RWPE1 (cell line): ENCODE results near the gene C3orf49.

Experiments
- CTCF ChIA-PET: fragments of 350-600 bp; sonication (Branson Sonifier 250); formaldehyde crosslinking; extraction: SDS; loops from one replicate; lab custom pipeline; 2021; lab: Yijun Ruan, JAX
- POLR2A ChIA-PET: fragments of 400-600 bp; formaldehyde crosslinking; extraction: SDS; loops from one replicate; lab custom pipeline; 2020; ENCODE audit warnings: antibody characterized with exemption; ENCODE audit not compliant: low non-redundant PET; lab: Yijun Ruan, JAX
- DNase-seq: peaks from one replicate; pipeline ENCODE4 v3.0.0; 2012; ENCODE audit warnings: low spot score
- H3K27ac ChIP-seq: fragments of 450-650 bp; 2 replicates; pipeline ENCODE4 v1.5.1; 2017
- TF ChIP-seq, protein P1 (sequence below): fragments of 450-650 bp; conservative IDR thresholded peaks from 2 replicates; pipeline ENCODE4 v1.5.1; 2017; ENCODE audit warnings: low read depth, mild to moderate bottlenecking

The C3orf49 gene

DNA sequence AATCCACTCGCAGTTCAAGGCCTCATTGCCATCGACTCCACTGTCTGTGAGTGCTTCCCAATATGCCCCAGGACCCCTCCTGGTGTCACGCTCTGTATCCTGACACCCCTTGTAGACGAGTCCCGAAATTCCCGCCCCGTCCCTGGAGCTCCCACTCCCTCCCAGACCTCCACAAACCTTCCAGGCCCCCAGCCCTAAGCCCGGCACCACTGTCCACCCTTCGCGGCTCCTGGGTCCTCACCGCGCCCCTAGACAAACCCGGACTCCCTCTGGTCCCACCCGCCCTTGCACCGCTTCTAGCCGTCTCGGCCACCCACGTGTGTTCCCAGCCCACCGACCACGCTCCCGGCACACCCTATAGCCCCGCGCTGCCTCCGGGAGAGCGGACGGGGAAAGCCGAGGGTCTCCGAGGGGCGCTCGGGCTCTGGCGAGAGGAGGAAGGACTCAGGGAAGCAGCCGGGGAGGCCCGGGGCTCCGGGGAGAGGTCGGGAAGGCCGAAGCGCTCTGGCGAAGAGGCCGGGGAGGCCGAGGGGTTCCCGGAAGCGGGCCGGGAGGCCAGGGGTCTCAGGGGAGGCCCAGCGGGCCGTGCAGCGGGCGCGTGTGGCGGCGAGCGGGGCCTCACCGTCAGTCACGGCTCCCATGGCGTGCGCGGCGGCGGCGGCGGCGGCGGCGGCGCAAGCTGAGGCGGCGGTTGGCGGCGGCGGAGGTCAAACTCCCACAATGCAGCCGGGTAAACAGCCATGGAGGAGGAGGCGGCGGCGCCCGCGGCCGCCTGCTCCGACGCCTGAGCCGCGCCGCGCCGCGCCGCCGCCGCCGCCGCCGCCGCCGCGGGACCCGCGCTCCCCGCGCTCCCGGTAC, 44.3 kb downstream of the C3orf49 start, which contains the start of the genes ATXN7 and THOC7:
Gene ATXN7 (plus strand): TSS at position 718 of the 858 bp plus-strand sequence. CDS start 48,732 bp downstream, outside the sequence.
Gene THOC7 (minus strand): TSS at position 656 of the 858 bp plus-strand sequence. CDS start 15 bp downstream, at position 641.
- ChIA-PET CTCF (no interaction called here), POLR2A (interaction anchor here (0.6 kb wide), 1 partner anchor 44 kb away, joined by 3 read pairs; no protein-coding TSS in a partner anchor)
- DNase-seq, result peak; percentile 55
- TF ChIP-seq, protein P1, sequence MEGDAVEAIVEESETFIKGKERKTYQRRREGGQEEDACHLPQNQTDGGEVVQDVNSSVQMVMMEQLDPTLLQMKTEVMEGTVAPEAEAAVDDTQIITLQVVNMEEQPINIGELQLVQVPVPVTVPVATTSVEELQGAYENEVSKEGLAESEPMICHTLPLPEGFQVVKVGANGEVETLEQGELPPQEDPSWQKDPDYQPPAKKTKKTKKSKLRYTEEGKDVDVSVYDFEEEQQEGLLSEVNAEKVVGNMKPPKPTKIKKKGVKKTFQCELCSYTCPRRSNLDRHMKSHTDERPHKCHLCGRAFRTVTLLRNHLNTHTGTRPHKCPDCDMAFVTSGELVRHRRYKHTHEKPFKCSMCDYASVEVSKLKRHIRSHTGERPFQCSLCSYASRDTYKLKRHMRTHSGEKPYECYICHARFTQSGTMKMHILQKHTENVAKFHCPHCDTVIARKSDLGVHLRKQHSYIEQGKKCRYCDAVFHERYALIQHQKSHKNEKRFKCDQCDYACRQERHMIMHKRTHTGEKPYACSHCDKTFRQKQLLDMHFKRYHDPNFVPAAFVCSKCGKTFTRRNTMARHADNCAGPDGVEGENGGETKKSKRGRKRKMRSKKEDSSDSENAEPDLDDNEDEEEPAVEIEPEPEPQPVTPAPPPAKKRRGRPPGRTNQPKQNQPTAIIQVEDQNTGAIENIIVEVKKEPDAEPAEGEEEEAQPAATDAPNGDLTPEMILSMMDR, result no peak
- H3K27ac ChIP-seq, result peak within 1 kb of the TSS; percentile 87

GRCh38 chr3:63864008-63864964, 45.2 kb downstream of the C3orf49 start:
- H3K27ac ChIP-seq, result peak overlapping the region; percentile 87
- ChIA-PET POLR2A (no interaction called here), CTCF (no interaction called here)
- TF ChIP-seq, protein P1, result no peak
- DNase-seq, result peak; percentile 31

DNA sequence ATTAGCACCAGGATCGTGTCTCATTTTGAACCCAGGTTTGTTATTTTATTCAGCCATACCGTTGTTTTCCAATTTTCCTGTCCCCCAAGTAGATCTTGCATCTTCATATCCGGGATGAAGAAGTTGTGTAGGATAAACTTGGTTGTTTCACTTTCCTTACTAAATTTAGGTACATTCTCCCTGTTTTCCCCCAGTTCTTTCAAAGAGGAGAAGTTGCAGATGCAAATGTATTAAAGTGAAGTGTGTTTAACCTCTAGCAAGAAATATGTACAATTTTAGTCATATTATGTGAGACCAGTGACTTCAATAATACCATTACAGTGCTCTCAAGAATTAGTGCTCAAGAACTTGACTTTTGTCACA, 45.8 kb downstream of the C3orf49 start:
- ChIA-PET CTCF (no interaction called here), POLR2A (no interaction called here)
- no peak for DNase-seq
- TF ChIP-seq, protein P1, result no peak
- peak overlapping the region; percentile 87; the same call in 1 of the 2 replicates for H3K27ac ChIP-seq

DNA sequence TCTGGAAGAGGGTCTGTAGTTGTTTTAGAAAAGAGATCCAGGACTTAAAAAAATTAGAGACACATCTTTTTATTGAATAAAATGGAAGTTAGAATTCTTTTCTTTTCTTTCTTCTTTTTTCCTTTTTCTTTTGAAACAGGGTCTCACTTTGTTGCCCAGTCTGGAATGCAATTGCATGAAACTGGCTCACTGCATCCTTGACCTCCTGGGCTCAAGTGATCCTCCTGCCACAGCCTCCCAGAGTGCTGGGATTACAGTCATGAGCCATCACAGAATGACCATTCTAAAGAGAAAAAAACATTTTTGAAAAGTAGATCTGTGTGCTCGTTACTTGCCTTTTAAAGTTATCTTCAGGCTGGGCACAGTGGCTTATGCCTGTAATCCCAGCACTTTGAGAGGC, 48.1 kb downstream of the C3orf49 start:
- no peak overlapping the region for H3K27ac ChIP-seq
- CTCF ChIA-PET, result no interaction called here
- POLR2A ChIA-PET, result no interaction called here
- TF ChIP-seq, protein P1, result no peak
- no peak for DNase-seq

- ChIA-PET POLR2A (no interaction called here), CTCF (interaction anchor here (0.9 kb wide), 1 partner anchor 42 kb away, joined by 3 read pairs; the partner anchor contains the start of gene SCAANT1)
- TF ChIP-seq, protein P1, result no peak
- no peak overlapping the region for H3K27ac ChIP-seq
- DNase-seq, result no peak
Measured at GRCh38 chr3:63869940-63870614, 51.0 kb downstream of the C3orf49 start.
